Skeletal muscle tissue (tissue), 4 donors: Measurements from ENCODE around the gene F11. TPM values are rescaled to one million over a fixed set of nuclear protein-coding genes. Genes with fewer than 3 reads are reported as not detected.
"Not testable (repeated sequence)": the region's sequence is repeated elsewhere in the genome, so short reads cannot be mapped to it uniquely, and the experiment has no call there.

Experiments
- H3K27ac ChIP-seq: one replicate; pipeline ENCODE4 v1.7.0; 2013; ENCODE audit warnings: mild to moderate bottlenecking, low read depth, low read length, inconsistent platforms
- H3K27me3 ChIP-seq, 3 donors: one replicate each; pipeline ENCODE4 v1.7.0; 2013; ENCODE audit warnings: low read length in 3 of 3; ENCODE audit not compliant: control insufficient read depth in 3 of 3, insufficient read depth in 3 of 3
- H3K36me3 ChIP-seq, 3 donors: one replicate each; pipeline ENCODE4 v1.7.0; 2013; ENCODE audit warnings: low read length in 3 of 3; ENCODE audit not compliant: control insufficient read depth in 3 of 3, insufficient read depth in 3 of 3
- H3K4me1 ChIP-seq, 3 donors: one replicate each; pipeline ENCODE4 v1.7.0; 2013; ENCODE audit warnings: low read length in 3 of 3, mild to moderate bottlenecking in 3 of 3; ENCODE audit not compliant: control insufficient read depth in 3 of 3, insufficient read depth in 3 of 3
- H3K4me3 ChIP-seq, 3 donors: one replicate each; pipeline ENCODE4 v1.7.0; 2013; ENCODE audit warnings: low read length in 3 of 3
- H3K9ac ChIP-seq, 3 donors: one replicate each; pipeline ENCODE4 v1.7.0; 2013; ENCODE audit warnings: low read length in 3 of 3, mild to moderate bottlenecking in 3 of 3, moderate library complexity in 2 of 3, low read depth in 1 of 3
- H3K9me3 ChIP-seq, 3 donors: one replicate each; pipeline ENCODE4 v1.7.0; 2013; ENCODE audit warnings: low read length in 3 of 3; ENCODE audit not compliant: control insufficient read depth in 3 of 3
- total RNA-seq: library from RNA; depleted of rRNA; stranded (reverse); fragments of >200 nt; gene quantifications from one replicate; pipeline ENCODE4 v1.2.3, GENCODE V29; 2014
- donor health status: Osteomylitis.

Gene F11
- total RNA-seq, 1 donor from 2014 or later: not detected

- no peaks in the 10 kb centered on the region for H3K4me1 ChIP-seq
- H3K27ac ChIP-seq: no peak overlapping the region
- H3K36me3 ChIP-seq: no peaks in the 10 kb centered on the region
- H3K27me3 ChIP-seq: peaks cover 8 to 33% (median 27%) of the 10 kb centered on the region in 3 donors
- H3K4me3 ChIP-seq: no peak overlapping the region
- H3K9ac ChIP-seq: no peak overlapping the region
- H3K9me3 ChIP-seq: no peaks in the 10 kb centered on the region
Observed at GRCh38 chr4:186298031-186298647, 32.1 kb downstream of the F11 start.

- no peaks in the 10 kb centered on the region for H3K9me3 ChIP-seq
- H3K27ac ChIP-seq: no peak overlapping the region
- H3K9ac ChIP-seq: no peak overlapping the region
- H3K27me3 ChIP-seq: peaks cover 8 to 29% (median 22%) of the 10 kb centered on the region in 3 donors
- no peak overlapping the region for H3K4me3 ChIP-seq
- H3K36me3 ChIP-seq: no peaks in the 10 kb centered on the region
- H3K4me1 ChIP-seq: no peaks in the 10 kb centered on the region
Observed at GRCh38 chr4:186299291-186299690, 33.3 kb downstream of the F11 start.

GRCh38 chr4:186300659-186301390 lies 34.8 kb downstream of the F11 start:
- H3K4me3 ChIP-seq: no peak overlapping the region
- no peaks in the 10 kb centered on the region for H3K36me3 ChIP-seq
- no peaks in the 10 kb centered on the region for H3K9me3 ChIP-seq
- H3K27me3 ChIP-seq: peaks cover 8 to 33% (median 27%) of the 10 kb centered on the region in 3 donors
- no peaks in the 10 kb centered on the region for H3K4me1 ChIP-seq
- H3K27ac ChIP-seq: no peak overlapping the region
- no peak overlapping the region for H3K9ac ChIP-seq

- Histone ChIP-seq H3K9me3 (peaks cover 0 to under 1% (median 0%) of the 10 kb centered on the region in 3 donors), H3K36me3 (no peaks in the 10 kb centered on the region), H3K4me1 (no peaks in the 10 kb centered on the region), H3K27ac (no peak overlapping the region), H3K9ac (no peak overlapping the region), H3K27me3 (peaks cover 4 to 27% (median 18%) of the 10 kb centered on the region in 3 donors), H3K4me3 (no peak overlapping the region)
Observed at GRCh38 chr4:186304216-186304615, 38.2 kb downstream of the F11 start.

GRCh38 chr4:186304866-186305505 lies 39.0 kb downstream of the F11 start:
- H3K27ac ChIP-seq: no peak overlapping the region
- H3K9ac ChIP-seq: no peak overlapping the region
- no peaks in the 10 kb centered on the region for H3K4me1 ChIP-seq
- peaks cover 4 to 22% (median 16%) of the 10 kb centered on the region in 3 donors for H3K27me3 ChIP-seq
- no peaks in the 10 kb centered on the region for H3K36me3 ChIP-seq
- H3K4me3 ChIP-seq: no peak overlapping the region
- peaks cover 0 to 2% (median 0%) of the 10 kb centered on the region in 3 donors for H3K9me3 ChIP-seq

GRCh38 chr4:186307497-186307896 lies 41.5 kb downstream of the F11 start:
- peaks cover 0 to 2% (median 0%) of the 10 kb centered on the region in 3 donors for H3K9me3 ChIP-seq
- H3K9ac ChIP-seq: no peak overlapping the region
- no peak overlapping the region for H3K4me3 ChIP-seq
- H3K27ac ChIP-seq: no peak overlapping the region
- H3K4me1 ChIP-seq: no peaks in the 10 kb centered on the region
- peaks cover 4 to 23% (median 16%) of the 10 kb centered on the region in 3 donors for H3K27me3 ChIP-seq
- no peaks in the 10 kb centered on the region for H3K36me3 ChIP-seq

GRCh38 chr4:186307916-186308315 lies 41.9 kb downstream of the F11 start:
- H3K4me3 ChIP-seq: no peak overlapping the region
- H3K9ac ChIP-seq: no peak overlapping the region
- no peak overlapping the region for H3K27ac ChIP-seq
- H3K4me1 ChIP-seq: no peaks in the 10 kb centered on the region
- H3K27me3 ChIP-seq: peaks cover 4 to 22% (median 18%) of the 10 kb centered on the region in 3 donors
- peaks cover 0 to 2% (median 0%) of the 10 kb centered on the region in 3 donors for H3K9me3 ChIP-seq
- H3K36me3 ChIP-seq: no peaks in the 10 kb centered on the region

- H3K9ac ChIP-seq: no peak overlapping the region
- H3K36me3 ChIP-seq: no peaks in the 10 kb centered on the region
- H3K27me3 ChIP-seq: peaks cover 0 to 8% (median 0%) of the 10 kb centered on the region in 3 donors
Observed at GRCh38 chr4:186318481-186318880, 52.5 kb downstream of the F11 start.

GRCh38 chr4:186324660-186325059 lies 58.7 kb downstream of the F11 start:
- not testable (repeated sequence) for H3K36me3 ChIP-seq, H3K9ac ChIP-seq, H3K4me1 ChIP-seq, H3K4me3 ChIP-seq, H3K9me3 ChIP-seq, H3K27ac ChIP-seq, H3K27me3 ChIP-seq

More at GRCh38 chr4:186318481-186318880, 52.5 kb downstream of the F11 start:
- no peak overlapping the region for H3K4me3 ChIP-seq
- H3K4me1 ChIP-seq: no peaks in the 10 kb centered on the region
- no peaks in the 10 kb centered on the region for H3K9me3 ChIP-seq
- H3K27ac ChIP-seq: no peak overlapping the region

- H3K4me1 ChIP-seq: no peaks in the 10 kb centered on the region
- H3K27ac ChIP-seq: no peak overlapping the region
- peaks cover 3 to 6% (median 3%) of the 10 kb centered on the region in 3 donors for H3K9me3 ChIP-seq
- no peak overlapping the region for H3K4me3 ChIP-seq
- H3K36me3 ChIP-seq: no peaks in the 10 kb centered on the region
- H3K9ac ChIP-seq: no peak overlapping the region
- no peaks in the 10 kb centered on the region for H3K27me3 ChIP-seq
Observed at GRCh38 chr4:186326391-186326790, 60.4 kb downstream of the F11 start.
